IMR-90 (cell line): Measurements from ENCODE around the gene ZNF563. TPM values are rescaled to one million over a fixed set of nuclear protein-coding genes. Genes with fewer than 3 reads are reported as not detected.

Experiments
- ATAC-seq: fragments of 200-7000 bp; cut with Tn5 transposase; 2 replicates; pipeline ENCODE4 v1.9.1; 2020; ENCODE audit warnings: low read depth, mild to moderate bottlenecking, moderate library complexity
- Bru-seq: library from RNA; stranded (reverse); fragments of 400-500 nt; gene quantifications from one replicate; lab custom pipeline; 2021; lab: Mats Ljungman, UMichigan
- BruChase-seq, 2 experiments: library from RNA; stranded (reverse); fragments of 400-500 nt; gene quantifications; one replicate each; lab custom pipeline; 2021; lab: Mats Ljungman, UMichigan
- BruUV-seq: library from RNA; stranded (reverse); fragments of 400-500 nt; replicated peaks from 2 replicates; lab custom pipeline; 2021; lab: Mats Ljungman, UMichigan
- CTCF ChIA-PET: fragments of 300-600 bp; formaldehyde crosslinking; extraction: SDS; loops from one replicate; lab custom pipeline; 2021; ENCODE audit warnings: antibody characterized with exemption; lab: Yijun Ruan, JAX
- POLR2A ChIA-PET: fragments of 300-600 bp; sonication (Branson Sonifier 250); formaldehyde crosslinking; loops from one replicate; lab custom pipeline; 2022; ENCODE audit warnings: antibody characterized with exemption; ENCODE audit not compliant: unreplicated experiment; lab: Charles Lee
- DNase-seq: peaks from one replicate; pipeline ENCODE4 v3.0.0; 2013
- H2AFZ ChIP-seq: replicated peaks from 2 replicates; pipeline ENCODE3; 2013; ENCODE audit warnings: low read length, mild to moderate bottlenecking; ENCODE audit not compliant: poor library complexity
- H2AK5ac ChIP-seq: 2 replicates; pipeline ENCODE4 v1.6.1; 2013; ENCODE audit warnings: low read depth, low read length, inconsistent platforms
- H2AK9ac ChIP-seq: replicated peaks from 2 replicates; pipeline ENCODE3; 2013; ENCODE audit warnings: mild to moderate bottlenecking, low read depth, low read length, moderate library complexity; ENCODE audit not compliant: poor library complexity
- H2BK120ac ChIP-seq: 2 replicates; pipeline ENCODE4 v1.6.1; 2013; ENCODE audit warnings: low read depth, low read length, inconsistent platforms
- H2BK15ac ChIP-seq: 3 replicates; pipeline ENCODE4 v1.6.1; 2013; ENCODE audit warnings: low read depth, low read length, inconsistent platforms
- H2BK20ac ChIP-seq: 2 replicates; pipeline ENCODE4 v1.6.1; 2013; ENCODE audit warnings: low read depth, mild to moderate bottlenecking, inconsistent platforms, low read length, moderate library complexity
- H2BK5ac ChIP-seq: 2 replicates; pipeline ENCODE4 v1.6.1; 2013; ENCODE audit warnings: mild to moderate bottlenecking, low read depth, low read length, inconsistent platforms; ENCODE audit not compliant: poor library complexity, severe bottlenecking
- H3K14ac ChIP-seq: replicated peaks from 2 replicates; pipeline ENCODE4 v1.6.1; 2013; ENCODE audit warnings: low read depth, low read length, inconsistent platforms
- H3K18ac ChIP-seq: 2 replicates; pipeline ENCODE4 v1.6.1; 2013; ENCODE audit warnings: low read depth, low read length, control low read depth
- H3K23ac ChIP-seq: 2 replicates; pipeline ENCODE4 v1.6.1; 2013; ENCODE audit warnings: low read depth, low read length, inconsistent platforms
- H3K27ac ChIP-seq: 2 replicates; pipeline ENCODE4 v1.5.1; 2013; ENCODE audit warnings: mild to moderate bottlenecking, control low read depth, low read length; ENCODE audit not compliant: insufficient read depth
- H3K27me3 ChIP-seq: 2 replicates; pipeline ENCODE4 v1.6.1; 2013; ENCODE audit warnings: low read length; ENCODE audit not compliant: control insufficient read depth, insufficient read depth
- H3K36me3 ChIP-seq: 2 replicates; pipeline ENCODE4 v1.6.1; 2013; ENCODE audit warnings: low read length, mixed read lengths; ENCODE audit not compliant: control insufficient read depth, insufficient read depth
- H3K4ac ChIP-seq: 2 replicates; pipeline ENCODE4 v1.6.1; 2013; ENCODE audit warnings: low read depth, low read length, inconsistent platforms
- H3K4me1 ChIP-seq: 2 replicates; pipeline ENCODE4 v1.6.1; 2013; ENCODE audit warnings: low read length, mixed read lengths; ENCODE audit not compliant: control insufficient read depth, insufficient read depth
- H3K4me2 ChIP-seq: 2 replicates; pipeline ENCODE4 v1.6.1; 2013; ENCODE audit warnings: low read depth, mild to moderate bottlenecking, control low read depth, low read length, moderate library complexity
- H3K4me3 ChIP-seq: 2 replicates; pipeline ENCODE4 v1.5.1; 2013; ENCODE audit warnings: low read depth, mild to moderate bottlenecking, control low read depth, low read length, moderate library complexity; ENCODE audit not compliant: insufficient read depth
- H3K56ac ChIP-seq: 2 replicates; pipeline ENCODE4 v1.6.1; 2013; ENCODE audit warnings: low read length, inconsistent platforms; ENCODE audit not compliant: insufficient read depth; ENCODE audit errors: extremely low read depth
- H3K79me1 ChIP-seq, 2 experiments: 2 replicates each; pipeline ENCODE4 v1.6.1; 2013; ENCODE audit warnings: low read length in 2 of 2, inconsistent platforms in 1 of 2, low read depth in 1 of 2
- H3K9ac ChIP-seq: 2 replicates; pipeline ENCODE4 v1.6.1; 2013; ENCODE audit warnings: low read depth, low read length, control low read depth
- H3K9me1 ChIP-seq: 2 replicates; pipeline ENCODE4 v1.6.1; 2013; ENCODE audit warnings: low read length, inconsistent platforms; ENCODE audit not compliant: insufficient read depth
- H3K9me3 ChIP-seq: 2 replicates; pipeline ENCODE4 v1.6.1; 2013; ENCODE audit warnings: low read length; ENCODE audit not compliant: control insufficient read depth, insufficient read depth
- H4K20me1 ChIP-seq: 2 replicates; pipeline ENCODE4 v1.6.1; 2013; ENCODE audit warnings: low read length, inconsistent platforms; ENCODE audit not compliant: insufficient read depth
- H4K5ac ChIP-seq: 2 replicates; pipeline ENCODE4 v1.6.1; 2013; ENCODE audit warnings: mild to moderate bottlenecking, low read depth, low read length, control low read depth
- H4K8ac ChIP-seq, 2 experiments: 2 replicates each; pipeline ENCODE4 v1.6.1; 2013; ENCODE audit warnings: low read depth in 2 of 2, low read length in 2 of 2, control low read depth in 1 of 2, inconsistent platforms in 1 of 2
- H4K91ac ChIP-seq: 2 replicates; pipeline ENCODE4 v1.6.1; 2013; ENCODE audit warnings: low read depth, low read length, inconsistent platforms; ENCODE audit not compliant: insufficient read depth
- BHLHE40 ChIP-seq: fragments of 150-350 bp; IDR thresholded peaks from 2 replicates; pipeline ENCODE4 v1.6.1; 2016; ENCODE audit warnings: mild to moderate bottlenecking, low read depth, low read length
- POLR2A ChIP-seq: IDR thresholded peaks from 2 replicates; pipeline ENCODE4 v1.6.1; 2012; ENCODE audit warnings: mild to moderate bottlenecking, low read depth, low read length
- WGBS, 2 experiments: methylation state at CpG; one replicate each; pipeline versions ENCODE4 v1.1.5 to v1.1.7; 2013; ENCODE audit warnings: missing lambda C conversion rate in 2 of 2; ENCODE audit not compliant: insufficient read length in 1 of 2; ENCODE audit errors: extremely low coverage in 2 of 2; 5-methylcytosine and 5-hydroxymethylcytosine counted together
- dilution Hi-C: fragments of 300-500 bp; cut with HindIII; formaldehyde crosslinking; loops from one replicate; pipeline ENCODE4 v1.14.3; 2018; ENCODE audit warnings: low sequenced_read_pairs; ENCODE audit not compliant: unreplicated experiment
- in situ Hi-C: fragments of 300-500 bp; cut with MboI; formaldehyde crosslinking; loops from 3 replicates; pipeline ENCODE4 v1.14.3; 2019; ENCODE audit warnings: low sequenced_read_pairs, inconsistent platforms, mixed read lengths
- intact Hi-C: fragments of 100-400 bp; cut with micrococcal nuclease; formaldehyde crosslinking; loops from 2 replicates; pipeline ENCODE4 v1.10.0; 2022
- long read RNA-seq: library from polyadenylated mRNA; unstranded; transcript quantifications from one replicate; pipeline ENCODE4 v2.0.0, GENCODE V29; 2021; ENCODE audit not compliant: unreplicated experiment
- polyA plus RNA-seq, 3 experiments: library from polyadenylated mRNA; depleted of rRNA; stranded (reverse); fragments of >200 nt; gene quantifications; 2 replicates each; pipeline ENCODE4 v1.2.3, GENCODE V29; 2012; ENCODE audit warnings: low replicate concordance in 1 of 3
- total RNA-seq: library from RNA; depleted of rRNA; stranded (reverse); fragments of >200 nt; gene quantifications from 2 replicates; pipeline ENCODE4 v1.2.3, GENCODE V29; 2012; rRNA removed
- TF ChIP-seq, protein P1 (sequence below): fragments of 150-350 bp; IDR thresholded peaks from 2 replicates; pipeline ENCODE4 v1.6.1; 2017; ENCODE audit warnings: mild to moderate bottlenecking, antibody characterized with exemption, low read length, low read depth

The ZNF563 gene
- total RNA-seq (2.0 and 3.1 TPM in 2 replicates), polyA plus RNA-seq (2012; rRNA removed) (1.2 and 1.3 TPM in 2 replicates), Bru-seq, nascent RNA (percentile 50 among the genes with signal in this experiment), BruChase-seq, experiment 1, labeled RNA remaining after a 6-hour chase (percentile 60 among the genes with signal in this experiment), BruChase-seq, experiment 2, labeled RNA remaining after a 2-hour chase (percentile 51 among the genes with signal in this experiment)
- 0.62 and 1.00 TPM in 2 replicates for polyA plus RNA-seq (2012; cell fraction: cytosol; rRNA removed)
- 0.40 and 0.93 TPM in 2 replicates for polyA plus RNA-seq (2012; cell fraction: nucleus; rRNA removed; ENCODE audit: low replicate concordance)
- long read RNA-seq, partial matches to known transcripts, result 0 of 2 reads
- long read RNA-seq, other reads (novel, unspliced or antisense), result 2 of 2 reads

DNA sequence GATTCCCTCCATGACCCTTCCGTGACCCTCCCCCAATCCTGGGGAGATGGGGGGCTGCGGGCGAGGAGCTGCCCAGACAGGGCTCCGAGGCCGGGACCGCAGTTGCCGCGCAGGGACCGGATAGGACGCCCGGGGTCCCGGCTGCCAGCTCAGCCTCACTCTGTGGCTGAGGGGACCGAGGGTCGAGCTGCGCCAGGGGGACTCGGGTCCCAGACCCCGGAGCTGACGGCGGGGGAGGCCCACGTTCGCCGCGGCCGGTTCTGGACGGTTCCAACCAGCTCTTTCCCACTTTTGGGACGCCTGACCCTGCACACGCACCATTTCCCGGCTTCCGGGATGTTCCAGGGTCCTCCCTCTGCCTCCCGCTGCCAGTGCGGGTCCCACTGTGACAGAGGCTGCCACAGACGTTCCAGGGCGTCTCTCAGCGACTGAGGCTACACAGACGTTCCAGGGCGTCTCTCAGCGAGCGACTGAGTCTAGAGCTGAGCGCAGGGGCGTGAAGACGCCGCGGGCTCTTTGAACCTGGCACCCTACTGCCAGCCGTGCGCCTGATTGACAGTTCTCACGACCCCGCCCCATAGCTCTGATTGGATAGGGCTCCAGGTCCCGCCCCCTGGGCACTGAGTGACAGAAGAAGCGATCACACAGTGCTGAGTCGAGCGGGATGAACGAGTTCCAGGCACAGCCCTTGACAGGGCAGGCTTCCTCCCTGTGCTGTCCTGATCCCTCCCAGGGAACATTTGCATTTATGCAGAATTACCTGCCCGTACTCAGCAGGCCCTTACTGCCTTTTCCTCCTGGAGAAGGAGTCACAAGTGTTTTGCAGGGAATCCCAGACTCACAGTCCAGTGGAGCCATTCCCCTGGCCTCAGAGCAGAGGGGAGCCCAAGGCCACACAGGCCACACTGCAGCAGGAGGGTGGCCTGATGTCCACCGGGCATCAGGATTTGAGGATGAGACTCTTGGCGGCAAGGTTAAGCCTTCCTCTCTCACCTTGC is at the start of gene ZNF563:
ZNF563 (minus strand) TSS at position 472 of the 998 bp plus-strand sequence; CDS start at position 321, 151 bp downstream.
- CTCF ChIA-PET, result interaction anchor here (0.6 kb wide), 1 partner anchor 16 kb away, joined by 3 read pairs; no protein-coding TSS in a partner anchor
- POLR2A ChIA-PET, result no interaction called here
- no peak within 1 kb of the TSS; the same call in 1 of the 2 replicates for H4K91ac ChIP-seq

More for the DNA sequence above, at the start of gene ZNF563:
- WGBS, 2 experiments, result 0% methylated on average over 28 of the region's 55 CpGs; no CpG with 5 or more reads in 1 of the 2 experiments
- TF ChIP-seq POLR2A, result peak; percentile 29; the same call in 1 of the 2 replicates
- TF ChIP-seq, protein P1, sequence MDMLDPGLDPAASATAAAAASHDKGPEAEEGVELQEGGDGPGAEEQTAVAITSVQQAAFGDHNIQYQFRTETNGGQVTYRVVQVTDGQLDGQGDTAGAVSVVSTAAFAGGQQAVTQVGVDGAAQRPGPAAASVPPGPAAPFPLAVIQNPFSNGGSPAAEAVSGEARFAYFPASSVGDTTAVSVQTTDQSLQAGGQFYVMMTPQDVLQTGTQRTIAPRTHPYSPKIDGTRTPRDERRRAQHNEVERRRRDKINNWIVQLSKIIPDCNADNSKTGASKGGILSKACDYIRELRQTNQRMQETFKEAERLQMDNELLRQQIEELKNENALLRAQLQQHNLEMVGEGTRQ, result no peak
- TF ChIP-seq BHLHE40, result peak; percentile 7; the same call in 1 of the 2 replicates
- peak within 1 kb of the TSS; percentile 66 for H3K14ac ChIP-seq
- no peaks in the 10 kb centered on the region for H3K36me3 ChIP-seq
- no peaks in the 10 kb centered on the region for H3K9me3 ChIP-seq
- peak within 1 kb of the TSS; percentile 88 to 97 for H4K8ac ChIP-seq
- intact Hi-C loops, result loop anchor here (5.0 kb wide), 1 partner anchor 41 kb away; the partner anchor contains the start of gene ZNF44
- H2AK5ac ChIP-seq, result no peak within 1 kb of the TSS
- H3K4me2 ChIP-seq, result peak within 1 kb of the TSS; percentile 98
- no peaks in the 10 kb centered on the region for H3K27me3 ChIP-seq
- peak; percentile 99 for ATAC-seq
- dilution Hi-C loops, result no loop called here
- peak within 1 kb of the TSS; percentile 73 for H4K5ac ChIP-seq
- peak within 1 kb of the TSS; percentile 88 for H3K4me3 ChIP-seq
- peak; percentile 89 for DNase-seq
- H3K18ac ChIP-seq, result peak within 1 kb of the TSS; percentile 28; the same call in 1 of the 2 replicates
- in situ Hi-C loops, result no loop called here
- H3K9ac ChIP-seq, result peak within 1 kb of the TSS; percentile 84
- no peak within 1 kb of the TSS for H2BK120ac ChIP-seq
- peak within 1 kb of the TSS; percentile 72 for H2AK9ac ChIP-seq
- no peaks in the 10 kb centered on the region for H3K9me1 ChIP-seq
- peak within 1 kb of the TSS; percentile 79 for H3K27ac ChIP-seq
- H2BK5ac ChIP-seq, result peak within 1 kb of the TSS; percentile 74
- H3K4ac ChIP-seq, result peak within 1 kb of the TSS; percentile 52
- H2BK20ac ChIP-seq, result no peak within 1 kb of the TSS
- no peaks in the 10 kb centered on the region for H4K20me1 ChIP-seq
- H3K23ac ChIP-seq, result peak within 1 kb of the TSS; percentile 44
- H3K4me1 ChIP-seq, result peaks cover 6% of the 10 kb centered on the region
- peak within 1 kb of the TSS; percentile 97 for H2AFZ ChIP-seq
- H3K79me1 ChIP-seq, result peaks cover 5 to 7% of the 10 kb centered on the region in 2 experiments; a peak in 3 of 4 replicates
- BruUV-seq, result no TSS peak
- H2BK15ac ChIP-seq, result no peak within 1 kb of the TSS
- peak within 1 kb of the TSS; percentile 18; the same call in 1 of the 2 replicates for H3K56ac ChIP-seq
